Heart left ventricle (tissue), 16 donors: ENCODE results near the gene TBKBP1. TPM values are rescaled to one million over a fixed set of nuclear protein-coding genes. Genes with fewer than 3 reads are reported as not detected.

ENCODE experiments used
- ATAC-seq, 4 donors: fragments of 200-7000 bp; cut with Tn5 transposase; one replicate each; pipeline ENCODE4 v1.9.1; 2020 to 2022; ENCODE audit warnings: moderate library complexity in 4 of 4, mild to moderate bottlenecking in 3 of 4, moderate number of reproducible peaks in 1 of 4
- DNase-seq, 5 donors: peaks; one replicate each; pipeline ENCODE4 v3.0.0-alpha.2; 2020
- H3K27ac ChIP-seq, 12 donors: fragments of 200-600 bp; sonication (generic) in 4 of 12; one replicate each; pipeline versions ENCODE4 v1.5.0 to v1.8.0; 2016 to 2022; ENCODE audit warnings: mild to moderate bottlenecking in 2 of 12
- H3K27me3 ChIP-seq, 9 donors: fragments of 200-600 bp; sonication (generic) in 2 of 9; one replicate each; pipeline versions ENCODE4 v1.5.1 to v1.8.0; 2016 to 2022; ENCODE audit warnings: mild to moderate bottlenecking in 3 of 9
- H3K36me3 ChIP-seq, 9 donors: fragments of 200-600 bp; sonication (generic) in 2 of 9; one replicate each; pipeline versions ENCODE4 v1.5.0 to v1.8.0; 2018 to 2022; ENCODE audit warnings: mild to moderate bottlenecking in 2 of 9
- H3K4me1 ChIP-seq, 12 donors: fragments of 200-600 bp; sonication (generic) in 4 of 12; one replicate each; pipeline versions ENCODE4 v1.5.0 to v1.8.0; 2016 to 2022; ENCODE audit warnings: mild to moderate bottlenecking in 3 of 12
- H3K4me3 ChIP-seq, 12 donors: fragments of 200-600 bp; sonication (generic) in 4 of 12; one replicate each; pipeline versions ENCODE4 v1.5.0 to v1.8.0; 2017 to 2022; ENCODE audit warnings: mild to moderate bottlenecking in 9 of 12, moderate library complexity in 4 of 12
- H3K9me3 ChIP-seq, 12 donors: fragments of 200-600 bp; sonication (generic) in 4 of 12; one replicate each; pipeline versions ENCODE4 v1.5.0 to v1.8.0; 2016 to 2022; ENCODE audit warnings: mild to moderate bottlenecking in 1 of 12
- CTCF ChIP-seq, 12 donors: fragments of 200-600 bp; sonication (generic) in 4 of 12; IDR thresholded peaks; one replicate each; pipeline versions ENCODE4 v1.5.0 to v1.8.0; 2018 to 2022; ENCODE audit warnings: antibody characterized with exemption in 12 of 12, mild to moderate bottlenecking in 5 of 12
- POLR2A ChIP-seq, 2 donors: fragments of 450-650 bp; IDR thresholded peaks; one replicate each; pipeline ENCODE4 v1.6.1; 2017; ENCODE audit warnings: antibody characterized with exemption in 2 of 2, mild to moderate bottlenecking in 2 of 2, moderate library complexity in 2 of 2
- WGBS, 4 donors: extraction: QIAGEN DNeasy Blood & Tissue Kit in 2 of 4; methylation state at CpG; one replicate each; pipeline versions ENCODE4 v1.1.5 to v1.1.7; 2013 to 2018; 5-methylcytosine and 5-hydroxymethylcytosine counted together
- intact Hi-C, 10 donors: fragments of 100-400 bp; cut with DNase I; formaldehyde crosslinking; loops; one replicate each; pipeline versions ENCODE4 v1.11.1 to v1.14.2; 2022
- polyA plus RNA-seq, 2 donors: library from polyadenylated mRNA; stranded (reverse); fragments of 200-250 nt; gene quantifications; one replicate each; pipeline ENCODE4 v1.2.3, GENCODE V29; 2013
- total RNA-seq, 9 donors: library from RNA; depleted of rRNA in 2 of 9; stranded (reverse); fragments of >200 nt in 2 of 9; fragmentation: NEBNext Ultra II Directional in 3 of 9; extraction: Animal tissue kit (Norgen Biotek cat#: 25700) in 3 of 9; gene quantifications; one replicate each; pipeline versions ENCODE4 v1.1.0 to v1.2.4, GENCODE V29; 2016 to 2023
- donor health status: ischemic (EF 13 %, LVEDD 7.1; RV severe dilation, severe dysfunction).
- donor health status: healthy with polysubstance abuse.
- donor health status: DM: no; HTN: yes; CAD: no.
- donor health status: DM: no; HTN: no; CAD: no.
- donor health status: ischemic (EF 25% LVEDD 6.9; RV normal size, moderate dysfunction).
- donor health status: ischemic (EF 25% LVEDD 5.7; RV mildly dilated, moderate dysfunction).
- donor health status: healthy.
- donor health status: DM: yes; HTN: yes; CAD: no.
- donor health status: ischemic (EF 35%, LVEDD 5.7; RV mildly dilated, moderate dysfunction).
- donor health status: nonischemic (EF 11% LVEDD 7.7; RV severe dilation, severe dysfunction).
- donor health status: DM: yes; HTN: yes; CAD: no.
- donor health status: PGD.
- donor health status: ischemic (EF 29% LVEDD 5.4; RV normal size, mild dysfunction).
- donor health status: nonischemic (EF 23%, LVEDD 6.1; RV moderate dilation, normal function).

The TBKBP1 gene
- total and polyA plus RNA-seq, 11 donors = 11.3 to 24.8 (median 13.4) TPM

DNA sequence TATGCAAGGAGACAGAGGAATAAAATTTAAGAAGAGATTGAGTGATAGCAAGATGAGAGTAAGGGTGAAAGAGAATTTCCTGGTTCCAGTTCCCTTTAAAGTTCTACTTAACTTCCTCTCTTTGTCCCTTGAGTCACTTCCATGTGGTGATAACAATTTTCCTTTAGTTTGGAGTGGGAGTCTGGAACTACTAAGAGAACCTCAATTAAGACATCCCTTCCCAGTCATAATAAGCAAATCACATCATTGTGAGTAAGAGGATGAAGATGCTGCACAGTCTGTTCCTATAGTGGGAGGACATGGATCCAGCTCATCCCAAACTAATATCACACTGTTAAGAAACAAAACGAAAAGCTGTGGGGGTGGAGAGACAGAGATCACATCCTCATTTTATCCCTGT is 63.4 kb downstream of the TBKBP1 start:
- WGBS, 4 donors = 35 to 54% (median 39%) methylated on average over 1 of the region's 1 CpG
- no peak overlapping the region for H3K4me3 ChIP-seq
- peaks cover 0 to 36% (median 6%) of the 10 kb centered on the region in 9 donors for H3K27me3 ChIP-seq
- ATAC-seq (no peak), DNase-seq (no peak)
- H3K27ac ChIP-seq = no peak overlapping the region
- peaks cover 0 to 34% (median 14%) of the 10 kb centered on the region in 12 donors for H3K9me3 ChIP-seq
- H3K36me3 ChIP-seq = no peaks in the 10 kb centered on the region
- no peaks in the 10 kb centered on the region for H3K4me1 ChIP-seq
- TF ChIP-seq CTCF (IDR thresholded peaks at IDR 0.05) (no peak), POLR2A (IDR thresholded peaks at IDR 0.05) (no peak)
- intact Hi-C loops = no loop called here

- ATAC-seq (no peak), DNase-seq (no peak)
- no peak overlapping the region for H3K27ac ChIP-seq
- no peak overlapping the region for H3K4me3 ChIP-seq
- intact Hi-C loops = no loop called here
- peaks cover 0 to 16% (median 4%) of the 10 kb centered on the region in 9 donors for H3K27me3 ChIP-seq
- no peaks in the 10 kb centered on the region for H3K4me1 ChIP-seq
- H3K9me3 ChIP-seq = peaks cover 0 to 43% (median 17%) of the 10 kb centered on the region in 12 donors
- TF ChIP-seq POLR2A (IDR thresholded peaks at IDR 0.05) = no peak
- TF ChIP-seq CTCF (IDR thresholded peaks at IDR 0.05) = no peak
- 68 to 77% (median 73%) methylated on average over 5 of the region's 5 CpGs for WGBS, 4 donors
- H3K36me3 ChIP-seq = no peaks in the 10 kb centered on the region
Observed at GRCh38 chr17:47760409-47761140, 66.6 kb downstream of the TBKBP1 start.

Other genes with a start within 250 kb of the TBKBP1 start
- gene NPEPPS, start 163.1 kb upstream of the TBKBP1 start, total RNA-seq = 10 to 100 TPM; 56.3 to 98.2 (median 81.3) TPM
- gene NPEPPS, start 163.1 kb upstream of the TBKBP1 start, polyA plus RNA-seq = 10 to 100 TPM; 23.7 to 45.7 TPM
- gene KPNB1, start 44.2 kb upstream of the TBKBP1 start, total RNA-seq = 100 to 1,000 TPM; 118 to 236 (median 192) TPM
- 100 to 1,000 TPM in 1 of 2 donors, 10 to 100 TPM in 1; 30.7 to 136 TPM for gene KPNB1, start 44.2 kb upstream of the TBKBP1 start, polyA plus RNA-seq
- 1 to 10 TPM in 1 of 9 donors, under 1 TPM in 6, not detected in 2; 0.09 to 3.2 (median 0.28) TPM for gene TBX21, start 39.1 kb downstream of the TBKBP1 start, total RNA-seq
- under 1 TPM; 0.07 to 0.15 TPM for gene TBX21, start 39.1 kb downstream of the TBKBP1 start, polyA plus RNA-seq
- 1 to 10 TPM; 1.5 to 7.4 (median 5.8) TPM for gene OSBPL7, start 127.6 kb downstream of the TBKBP1 start, total RNA-seq
- gene OSBPL7, start 127.6 kb downstream of the TBKBP1 start, polyA plus RNA-seq = 1 to 10 TPM; 3.0 to 5.2 TPM
- gene MRPL10, start 137.4 kb downstream of the TBKBP1 start, total RNA-seq = 10 to 100 TPM; 45.8 to 79.2 (median 63.2) TPM
- 10 to 100 TPM; 43.8 to 64.5 TPM for gene MRPL10, start 137.4 kb downstream of the TBKBP1 start, polyA plus RNA-seq
- gene LRRC46, start 137.5 kb downstream of the TBKBP1 start, total RNA-seq = under 1 TPM in 7 of 9 donors, not detected in 2; 0.22 to 0.44 (median 0.35) TPM
- under 1 TPM; 0.17 to 0.23 TPM for gene LRRC46, start 137.5 kb downstream of the TBKBP1 start, polyA plus RNA-seq
- 10 to 100 TPM; 29.4 to 42.9 (median 33.9) TPM for gene SCRN2, start 147.1 kb downstream of the TBKBP1 start, total RNA-seq
- 10 to 100 TPM; 17.5 to 58.5 TPM for gene SCRN2, start 147.1 kb downstream of the TBKBP1 start, polyA plus RNA-seq
- under 1 TPM in 7 of 9 donors, not detected in 2; 0.12 to 0.88 (median 0.32) TPM for gene SP6, start 157.0 kb downstream of the TBKBP1 start, total RNA-seq
- gene SP6, start 157.0 kb downstream of the TBKBP1 start, polyA plus RNA-seq = 1 to 10 TPM in 1 of 2 donors, under 1 TPM in 1; 0.19 to 2.5 TPM
- gene SP2, start 202.1 kb downstream of the TBKBP1 start, total RNA-seq = 10 to 100 TPM; 11.1 to 21.2 (median 16.7) TPM
- gene SP2, start 202.1 kb downstream of the TBKBP1 start, polyA plus RNA-seq = 10 to 100 TPM in 1 of 2 donors, 1 to 10 TPM in 1; 4.1 to 15.8 TPM
- 10 to 100 TPM; 24.2 to 45.0 (median 36.1) TPM for gene PNPO, start 247.4 kb downstream of the TBKBP1 start, total RNA-seq
- 10 to 100 TPM; 12.6 to 16.1 TPM for gene PNPO, start 247.4 kb downstream of the TBKBP1 start, polyA plus RNA-seq